NB4 (cell line): ENCODE results near the gene MCRIP1.

Experiments
- MYC ChIP-seq: IDR thresholded peaks from 2 replicates; pipeline ENCODE4 v1.6.1; 2011; ENCODE audit warnings: low read depth, low read length
- POLR2A ChIP-seq: IDR thresholded peaks from 2 replicates; pipeline ENCODE4 v1.6.1; 2011; ENCODE audit warnings: mild to moderate bottlenecking; ENCODE audit not compliant: insufficient read length; ENCODE audit errors: extremely low read depth
- TF ChIP-seq, protein P1 (sequence below): IDR thresholded peaks from one replicate; pipeline ENCODE4 v1.5.1; 2012; ENCODE audit warnings: low read depth, low read length

DNA sequence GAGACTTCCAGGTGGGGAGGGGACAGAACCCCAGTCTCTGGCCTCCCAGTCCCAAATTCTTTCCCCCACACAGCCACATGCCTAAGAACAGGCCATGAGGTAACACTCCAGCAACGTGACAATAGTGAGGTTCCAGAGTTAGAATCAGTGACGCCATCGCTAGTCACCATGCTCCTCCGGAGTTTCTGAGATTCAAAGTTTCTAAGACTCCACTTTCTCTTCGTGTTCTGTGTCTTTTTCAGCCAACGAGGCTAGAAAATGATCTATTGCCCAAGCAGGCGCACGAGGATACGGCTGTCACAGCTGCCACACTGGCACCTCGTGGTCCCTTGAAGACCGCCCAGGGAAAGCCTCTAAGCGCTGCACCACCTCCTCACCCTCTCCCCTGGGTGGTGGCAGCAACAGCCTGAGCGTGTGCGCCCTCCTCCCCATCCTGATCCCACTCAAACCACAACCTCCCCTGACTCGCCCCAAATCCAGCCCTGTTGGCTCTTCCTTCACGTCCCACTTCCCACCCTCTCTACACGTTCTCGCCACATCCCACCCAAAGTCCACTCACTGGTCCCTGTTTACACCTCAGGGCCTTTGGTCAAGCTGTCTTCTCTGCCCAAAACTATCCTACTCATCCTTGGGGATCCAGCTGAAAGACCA lies 1.0 kb downstream of the MCRIP1 start:
- TF ChIP-seq POLR2A (no peak), MYC (peak; percentile 93)
- TF ChIP-seq, protein P1, sequence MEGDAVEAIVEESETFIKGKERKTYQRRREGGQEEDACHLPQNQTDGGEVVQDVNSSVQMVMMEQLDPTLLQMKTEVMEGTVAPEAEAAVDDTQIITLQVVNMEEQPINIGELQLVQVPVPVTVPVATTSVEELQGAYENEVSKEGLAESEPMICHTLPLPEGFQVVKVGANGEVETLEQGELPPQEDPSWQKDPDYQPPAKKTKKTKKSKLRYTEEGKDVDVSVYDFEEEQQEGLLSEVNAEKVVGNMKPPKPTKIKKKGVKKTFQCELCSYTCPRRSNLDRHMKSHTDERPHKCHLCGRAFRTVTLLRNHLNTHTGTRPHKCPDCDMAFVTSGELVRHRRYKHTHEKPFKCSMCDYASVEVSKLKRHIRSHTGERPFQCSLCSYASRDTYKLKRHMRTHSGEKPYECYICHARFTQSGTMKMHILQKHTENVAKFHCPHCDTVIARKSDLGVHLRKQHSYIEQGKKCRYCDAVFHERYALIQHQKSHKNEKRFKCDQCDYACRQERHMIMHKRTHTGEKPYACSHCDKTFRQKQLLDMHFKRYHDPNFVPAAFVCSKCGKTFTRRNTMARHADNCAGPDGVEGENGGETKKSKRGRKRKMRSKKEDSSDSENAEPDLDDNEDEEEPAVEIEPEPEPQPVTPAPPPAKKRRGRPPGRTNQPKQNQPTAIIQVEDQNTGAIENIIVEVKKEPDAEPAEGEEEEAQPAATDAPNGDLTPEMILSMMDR = no peak
